ENCODE data around the gene SERPINA1. TPM values are rescaled to one million over a fixed set of nuclear protein-coding genes. Genes with fewer than 3 reads are reported as not detected.
A peak's percentile ranks its signal among the peaks of the same experiment; 100 is the strongest.

SERPINA1 gene
- total and polyA plus RNA-seq, 2 of the 13 experiments (the other 11 are each of a cell fraction or from before 2014, with no cell fraction given), result 3,266 to 11,015 TPM

GRCh38 chr14:94383777-94384176 lies 4.6 kb downstream of the SERPINA1 start (continued):
- TF ChIP-seq ZNF362 (CRISPR knock-in tag; IDR thresholded peaks at IDR 0.05; ENCODE audit: borderline replicate concordance) (no peak), FOXM1 (CRISPR knock-in tag; IDR thresholded peaks at IDR 0.05) (no peak), MBD4 (IDR thresholded peaks at IDR 0.05; ENCODE audit: borderline replicate concordance, low read length) (no peak), XRCC5 (optimal IDR thresholded peaks at IDR 0.05; ENCODE audit: low read length) (peak; percentile 11), HCFC1 (IDR thresholded peaks at IDR 0.05; ENCODE audit: low read depth, low read length) (no peak), ZNF703 (CRISPR knock-in tag; IDR thresholded peaks at IDR 0.05; ENCODE audit: borderline replicate concordance) (no peak), ZNF629 (CRISPR knock-in tag; conservative IDR thresholded peaks at IDR 0.05) (no peak), ZNF224 (CRISPR knock-in tag; IDR thresholded peaks at IDR 0.05) (no peak), ZNF605 (CRISPR knock-in tag; IDR thresholded peaks at IDR 0.05) (no peak), MXD3 (CRISPR knock-in tag; IDR thresholded peaks at IDR 0.05) (no peak), POLR2G (IDR thresholded peaks at IDR 0.05; ENCODE audit: low read depth, low read length) (peak; percentile 55), E2F2 (CRISPR knock-in tag; IDR thresholded peaks at IDR 0.05; ENCODE audit: borderline replicate concordance) (no peak), HDAC2 (CRISPR knock-in tag; IDR thresholded peaks at IDR 0.05) (no peak), ZSCAN21 (CRISPR knock-in tag; IDR thresholded peaks at IDR 0.05; ENCODE audit: borderline replicate concordance) (no peak), EHMT2 (IDR thresholded peaks at IDR 0.05; ENCODE audit: borderline replicate concordance, low read depth, low read length) (no peak), AGO1 (IDR thresholded peaks at IDR 0.05; ENCODE audit: low read depth, low read length, poor library complexity, severe bottlenecking) (no peak), CCDC6 (CRISPR knock-in tag; IDR thresholded peaks at IDR 0.05) (no peak), ZBTB42 (CRISPR knock-in tag; IDR thresholded peaks at IDR 0.05) (no peak), LCORL (IDR thresholded peaks at IDR 0.05) (no peak), LCORL (CRISPR knock-in tag; IDR thresholded peaks at IDR 0.05) (no peak), JUN (CRISPR knock-in tag; IDR thresholded peaks at IDR 0.05) (no peak), CEBPB (IDR thresholded peaks at IDR 0.05; ENCODE audit: borderline replicate concordance, low read depth, low read length) (peak; percentile 27; the same call in 1 of the 2 replicates), GMEB2 (CRISPR knock-in tag; IDR thresholded peaks at IDR 0.05; ENCODE audit: low read depth) (no peak), GABPA (IDR thresholded peaks at IDR 0.05; ENCODE audit: low read depth, low read length) (no peak), GABPA (CRISPR knock-in tag; IDR thresholded peaks at IDR 0.05; ENCODE audit: low read depth) (no peak)
